ENCODE data around the gene FAM227B. TPM values are rescaled to one million over a fixed set of nuclear protein-coding genes. Genes with fewer than 3 reads are reported as not detected.
A peak's percentile ranks its signal among the peaks of the same experiment; 100 is the strongest.
"Not testable (repeated sequence)": the region's sequence is repeated elsewhere in the genome, so short reads cannot be mapped to it uniquely, and the experiment has no call there.

The FAM227B gene
- total RNA-seq, 1 donor, result 4.5 TPM

GRCh38 chr15:49624056-49624455, 3.4 kb upstream of the FAM227B start:
- H3K4me1 ChIP-seq (ENCODE audit: insufficient read depth, low read length), result peaks cover 18% of the 10 kb centered on the region
- H3K27me3 ChIP-seq (ENCODE audit: insufficient read depth, low read length), result no peaks in the 10 kb centered on the region
- H3K4me3 ChIP-seq (ENCODE audit: low read length), result no peak overlapping the region
- peaks cover 7% of the 10 kb centered on the region for H3K9me3 ChIP-seq (ENCODE audit: low read depth, low read length)

- Histone ChIP-seq H3K4me1 (ENCODE audit: insufficient read depth, low read length) (peaks cover 18% of the 10 kb centered on the region), H3K4me3 (ENCODE audit: low read length) (no peak overlapping the region), H3K9me3 (ENCODE audit: low read depth, low read length) (peaks cover 7% of the 10 kb centered on the region), H3K27me3 (ENCODE audit: insufficient read depth, low read length) (no peaks in the 10 kb centered on the region)
These were observed 1.9 kb upstream of the FAM227B start for GRCh38 chr15:49622561-49622960.

- peaks cover 18% of the 10 kb centered on the region for H3K4me1 ChIP-seq (ENCODE audit: insufficient read depth, low read length)
- peaks cover 7% of the 10 kb centered on the region for H3K9me3 ChIP-seq (ENCODE audit: low read depth, low read length)
- H3K4me3 ChIP-seq (ENCODE audit: low read length), result peak overlapping the region; percentile 87
- no peaks in the 10 kb centered on the region for H3K27me3 ChIP-seq (ENCODE audit: insufficient read depth, low read length)
These were observed 1.3 kb upstream of the FAM227B start for GRCh38 chr15:49621887-49622286.

- Histone ChIP-seq H3K9me3 (ENCODE audit: low read depth, low read length) (peaks cover 7% of the 10 kb centered on the region), H3K4me3 (ENCODE audit: low read length) (peak overlapping the region; percentile 87), H3K27me3 (ENCODE audit: insufficient read depth, low read length) (no peaks in the 10 kb centered on the region), H3K4me1 (ENCODE audit: insufficient read depth, low read length) (peaks cover 18% of the 10 kb centered on the region)
These were observed 788 bp upstream of the FAM227B start for GRCh38 chr15:49621401-49621811.

GRCh38 chr15:49620199-49620598, 419 bp downstream of the FAM227B start:
- H3K27me3 ChIP-seq (ENCODE audit: insufficient read depth, low read length), result no peaks in the 10 kb centered on the region
- H3K4me3 ChIP-seq (ENCODE audit: low read length), result peak overlapping the region; percentile 87
- H3K9me3 ChIP-seq (ENCODE audit: low read depth, low read length), result no peaks in the 10 kb centered on the region
- H3K4me1 ChIP-seq (ENCODE audit: insufficient read depth, low read length), result peaks cover 18% of the 10 kb centered on the region

- Histone ChIP-seq H3K9me3 (ENCODE audit: low read depth, low read length) (peaks cover 7% of the 10 kb centered on the region), H3K4me1 (ENCODE audit: insufficient read depth, low read length) (peaks cover 18% of the 10 kb centered on the region), H3K27me3 (ENCODE audit: insufficient read depth, low read length) (no peaks in the 10 kb centered on the region), H3K4me3 (ENCODE audit: low read length) (no peak overlapping the region)
These were observed 1.4 kb downstream of the FAM227B start for GRCh38 chr15:49619226-49619625.

GRCh38 chr15:49612240-49612639, 8.4 kb downstream of the FAM227B start:
- H3K4me3 ChIP-seq (ENCODE audit: low read length); H3K27me3 ChIP-seq (ENCODE audit: insufficient read depth, low read length); H3K4me1 ChIP-seq (ENCODE audit: insufficient read depth, low read length): not testable (repeated sequence)
- peaks cover 14% of the 10 kb centered on the region for H3K9me3 ChIP-seq (ENCODE audit: low read depth, low read length)

GRCh38 chr15:49610157-49610918, 10.3 kb downstream of the FAM227B start:
- Histone ChIP-seq H3K27me3 (ENCODE audit: insufficient read depth, low read length) (no peaks in the 10 kb centered on the region), H3K4me1 (ENCODE audit: insufficient read depth, low read length) (no peaks in the 10 kb centered on the region), H3K9me3 (ENCODE audit: low read depth, low read length) (peaks cover 14% of the 10 kb centered on the region), H3K4me3 (ENCODE audit: low read length) (no peak overlapping the region)

- no peaks in the 10 kb centered on the region for H3K4me1 ChIP-seq (ENCODE audit: insufficient read depth, low read length)
- no peaks in the 10 kb centered on the region for H3K27me3 ChIP-seq (ENCODE audit: insufficient read depth, low read length)
- H3K4me3 ChIP-seq (ENCODE audit: low read length), result no peak overlapping the region
- peaks cover 17% of the 10 kb centered on the region for H3K9me3 ChIP-seq (ENCODE audit: low read depth, low read length)
These were observed 14.0 kb downstream of the FAM227B start for GRCh38 chr15:49606594-49606993.

- Histone ChIP-seq H3K9me3 (ENCODE audit: low read depth, low read length) (peaks cover 17% of the 10 kb centered on the region), H3K4me3 (ENCODE audit: low read length) (no peak overlapping the region), H3K27me3 (ENCODE audit: insufficient read depth, low read length) (no peaks in the 10 kb centered on the region), H3K4me1 (ENCODE audit: insufficient read depth, low read length) (no peaks in the 10 kb centered on the region)
These were observed 15.0 kb downstream of the FAM227B start for GRCh38 chr15:49605588-49605987.

GRCh38 chr15:49604625-49605409, 15.8 kb downstream of the FAM227B start:
- no peaks in the 10 kb centered on the region for H3K27me3 ChIP-seq (ENCODE audit: insufficient read depth, low read length)
- H3K9me3 ChIP-seq (ENCODE audit: low read depth, low read length), result peaks cover 19% of the 10 kb centered on the region
- no peak overlapping the region for H3K4me3 ChIP-seq (ENCODE audit: low read length)
- H3K4me1 ChIP-seq (ENCODE audit: insufficient read depth, low read length), result no peaks in the 10 kb centered on the region

- H3K4me1 ChIP-seq (ENCODE audit: insufficient read depth, low read length); H3K27me3 ChIP-seq (ENCODE audit: insufficient read depth, low read length); H3K4me3 ChIP-seq (ENCODE audit: low read length): not testable (repeated sequence)
- peaks cover 17% of the 10 kb centered on the region for H3K9me3 ChIP-seq (ENCODE audit: low read depth, low read length)
These were observed 27.7 kb downstream of the FAM227B start for GRCh38 chr15:49592829-49593316.

GRCh38 chr15:49589030-49589429, 31.6 kb downstream of the FAM227B start:
- Histone ChIP-seq H3K4me1 (ENCODE audit: insufficient read depth, low read length) (no peaks in the 10 kb centered on the region), H3K4me3 (ENCODE audit: low read length) (no peak overlapping the region), H3K27me3 (ENCODE audit: insufficient read depth, low read length) (no peaks in the 10 kb centered on the region), H3K9me3 (ENCODE audit: low read depth, low read length) (no peaks in the 10 kb centered on the region)

- H3K9me3 ChIP-seq (ENCODE audit: low read depth, low read length), result peaks cover 8% of the 10 kb centered on the region
- H3K27me3 ChIP-seq (ENCODE audit: insufficient read depth, low read length), result no peaks in the 10 kb centered on the region
- no peaks in the 10 kb centered on the region for H3K4me1 ChIP-seq (ENCODE audit: insufficient read depth, low read length)
- no peak overlapping the region for H3K4me3 ChIP-seq (ENCODE audit: low read length)
These were observed 47.2 kb downstream of the FAM227B start for GRCh38 chr15:49573421-49573820.

GRCh38 chr15:49570672-49571071, 49.9 kb downstream of the FAM227B start:
- Histone ChIP-seq H3K4me1 (ENCODE audit: insufficient read depth, low read length) (no peaks in the 10 kb centered on the region), H3K4me3 (ENCODE audit: low read length) (no peak overlapping the region), H3K9me3 (ENCODE audit: low read depth, low read length) (peaks cover 8% of the 10 kb centered on the region), H3K27me3 (ENCODE audit: insufficient read depth, low read length) (no peaks in the 10 kb centered on the region)
